Trophoblast cell (in vitro differentiated cells and primary cell): ENCODE results near the gene WHAMM.
"Not testable (repeated sequence)": the region's sequence is repeated elsewhere in the genome, so short reads cannot be mapped to it uniquely, and the experiment has no call there.

ENCODE experiments used
- DNase-seq, 2 donors: peaks; one replicate each; pipeline ENCODE4 v3.0.0-alpha.2; 2016
- H2AFZ ChIP-seq: 2 replicates; pipeline ENCODE4 v1.6.1; 2013; ENCODE audit warnings: low read length, moderate library complexity, mild to moderate bottlenecking; ENCODE audit not compliant: insufficient read depth, poor library complexity
- H2AK5ac ChIP-seq: 2 replicates; pipeline ENCODE4 v1.6.1; 2013; ENCODE audit warnings: mild to moderate bottlenecking, low read length
- H2BK120ac ChIP-seq: 2 replicates; pipeline ENCODE4 v1.6.1; 2013; ENCODE audit warnings: low read length, mild to moderate bottlenecking, moderate library complexity; ENCODE audit not compliant: insufficient read depth, poor library complexity
- H2BK12ac ChIP-seq: 2 replicates; pipeline ENCODE4 v1.6.1; 2013; ENCODE audit warnings: mild to moderate bottlenecking, low read length, moderate library complexity
- H2BK5ac ChIP-seq: 2 replicates; pipeline ENCODE4 v1.6.1; 2013; ENCODE audit warnings: low read length, low read depth, moderate library complexity, mild to moderate bottlenecking; ENCODE audit not compliant: poor library complexity
- H3K14ac ChIP-seq: 2 replicates; pipeline ENCODE4 v1.6.1; 2013; ENCODE audit warnings: mild to moderate bottlenecking, low read length
- H3K18ac ChIP-seq: 2 replicates; pipeline ENCODE4 v1.6.1; 2013; ENCODE audit warnings: mild to moderate bottlenecking, low read length
- H3K23ac ChIP-seq: 2 replicates; pipeline ENCODE4 v1.6.1; 2013; ENCODE audit warnings: low read length
- H3K27ac ChIP-seq: 2 replicates; pipeline ENCODE4 v1.5.1; 2013; ENCODE audit warnings: low read depth, mild to moderate bottlenecking, inconsistent platforms, low read length, moderate library complexity
- H3K27me3 ChIP-seq: 2 replicates; pipeline ENCODE4 v1.6.1; 2013; ENCODE audit warnings: inconsistent platforms, mild to moderate bottlenecking, low read length, moderate library complexity; ENCODE audit not compliant: insufficient read depth
- H3K36me3 ChIP-seq, 2 experiments: 1 replicate in 1 of 2; 2 replicates in 1 of 2; pipeline ENCODE4 v1.6.1; 2013; ENCODE audit warnings: low read length in 2 of 2, mild to moderate bottlenecking in 2 of 2, moderate library complexity in 1 of 2; ENCODE audit not compliant: insufficient read depth in 2 of 2, control insufficient read depth in 1 of 2
- H3K4ac ChIP-seq: 2 replicates; pipeline ENCODE4 v1.6.1; 2013; ENCODE audit warnings: low read depth, mild to moderate bottlenecking, low read length, moderate library complexity
- H3K4me1 ChIP-seq, 2 experiments: 1 replicate in 1 of 2; 2 replicates in 1 of 2; pipeline ENCODE4 v1.6.1; 2013; ENCODE audit warnings: low read length in 2 of 2, mild to moderate bottlenecking in 2 of 2, moderate library complexity in 1 of 2; ENCODE audit not compliant: insufficient read depth in 2 of 2, control insufficient read depth in 1 of 2
- H3K4me2 ChIP-seq: 2 replicates; pipeline ENCODE4 v1.6.1; 2013; ENCODE audit warnings: inconsistent platforms, mild to moderate bottlenecking, low read length, moderate library complexity
- H3K4me3 ChIP-seq: 2 replicates; pipeline ENCODE4 v1.5.1; 2013; ENCODE audit warnings: mild to moderate bottlenecking, low read depth, low read length, inconsistent platforms
- H3K79me1 ChIP-seq: one replicate; pipeline ENCODE4 v1.6.1; 2013; ENCODE audit warnings: low read length
- H3K79me2 ChIP-seq: 2 replicates; pipeline ENCODE4 v1.6.1; 2013; ENCODE audit warnings: low read length, mild to moderate bottlenecking; ENCODE audit not compliant: control insufficient read depth, insufficient read depth, poor library complexity
- H3K9ac ChIP-seq: 2 replicates; pipeline ENCODE4 v1.6.1; 2013; ENCODE audit warnings: mild to moderate bottlenecking, low read length
- H3K9me3 ChIP-seq: 2 replicates; pipeline ENCODE4 v1.6.1; 2013; ENCODE audit warnings: low read depth, mild to moderate bottlenecking, control low read depth, inconsistent platforms, low read length; ENCODE audit not compliant: insufficient read depth
- H4K12ac ChIP-seq: 2 replicates; pipeline ENCODE4 v1.6.1; 2013; ENCODE audit warnings: low read depth, mild to moderate bottlenecking, low read length, moderate library complexity
- H4K8ac ChIP-seq: 2 replicates; pipeline ENCODE4 v1.6.1; 2013; ENCODE audit warnings: low read depth, mild to moderate bottlenecking, low read length, moderate library complexity
- H4K91ac ChIP-seq: one replicate; pipeline ENCODE4 v1.6.1; 2013; ENCODE audit warnings: low read depth, mild to moderate bottlenecking, low read length, moderate library complexity
- WGBS: extraction: QIAGEN DNeasy Blood & Tissue Kit; methylation state at CpG from one replicate; pipeline ENCODE4 v1.1.7; 2013; ENCODE audit warnings: missing lambda C conversion rate; ENCODE audit not compliant: insufficient read length, insufficient coverage; ENCODE audit errors: extremely low coverage; 5-methylcytosine and 5-hydroxymethylcytosine counted together

Gene WHAMM

DNA sequence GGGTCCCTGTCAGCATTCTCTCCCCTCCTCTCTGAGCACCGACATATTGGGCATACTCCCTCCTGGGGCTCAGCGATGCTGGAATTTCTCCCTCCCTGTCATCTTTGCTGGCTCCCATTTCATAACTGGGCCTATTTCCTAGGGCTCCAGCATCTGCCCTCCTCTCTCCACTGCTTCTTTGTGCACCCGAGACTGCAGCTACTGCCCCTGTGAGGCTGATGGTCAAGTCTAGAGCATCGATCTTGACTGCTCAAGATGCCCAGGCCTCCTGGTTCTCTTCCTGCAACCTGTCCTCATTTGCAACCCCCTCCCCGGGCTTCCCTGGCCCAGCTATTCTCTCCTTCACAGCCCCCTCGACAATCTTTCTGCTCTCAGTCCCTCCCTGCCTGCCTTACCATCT is 53.5 kb downstream of the WHAMM start:
- Histone ChIP-seq H3K14ac (no peak overlapping the region), H3K79me2 (no peaks in the 10 kb centered on the region), H3K79me1 (no peaks in the 10 kb centered on the region), H3K23ac (no peak overlapping the region), H2AK5ac (no peak overlapping the region), H2AFZ (no peak overlapping the region), H3K4me2 (no peak overlapping the region), H3K9ac (no peak overlapping the region), H3K9me3 (no peaks in the 10 kb centered on the region), H3K4me3 (no peak overlapping the region), H3K4ac (no peak overlapping the region), H3K36me3 (no peaks in the 10 kb centered on the region), H4K91ac (no peak overlapping the region), H4K8ac (no peak overlapping the region), H3K18ac (no peak overlapping the region), H2BK5ac (no peak overlapping the region), H3K4me1 (no peaks in the 10 kb centered on the region), H2BK12ac (no peak overlapping the region), H4K12ac (no peak overlapping the region), H2BK120ac (no peak overlapping the region), H3K27me3 (no peaks in the 10 kb centered on the region), H3K27ac (no peak overlapping the region)
- WGBS = no CpG with 5 or more reads among the region's 6 CpGs
- no peak for DNase-seq

DNA sequence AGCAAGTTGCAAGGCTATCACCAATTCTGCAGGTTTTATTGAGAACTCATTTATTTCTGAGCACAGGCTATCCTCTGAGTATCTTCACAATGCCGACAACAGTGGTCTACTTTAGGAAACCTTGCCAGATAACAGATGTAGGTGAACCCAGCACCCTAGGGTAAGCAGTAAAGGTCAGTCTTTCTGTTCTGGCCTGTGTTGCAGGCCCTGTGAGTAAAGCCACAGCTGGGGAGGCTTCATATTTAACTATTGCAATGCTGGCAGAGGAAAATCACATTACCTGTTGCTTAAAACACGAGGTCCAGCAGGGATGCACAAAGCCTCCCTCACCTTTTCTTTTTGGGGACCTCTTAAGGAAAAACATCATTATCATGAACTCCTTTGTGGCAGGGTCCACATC is 55.5 kb downstream of the WHAMM start:
- Histone ChIP-seq H3K4me1 (no peaks in the 10 kb centered on the region), H3K36me3 (no peaks in the 10 kb centered on the region), H3K79me1 (no peaks in the 10 kb centered on the region), H4K91ac (no peak overlapping the region), H3K4ac (no peak overlapping the region), H3K4me3 (no peak overlapping the region), H3K23ac (no peak overlapping the region), H3K9me3 (no peaks in the 10 kb centered on the region), H2BK12ac (no peak overlapping the region), H2BK120ac (no peak overlapping the region), H3K18ac (no peak overlapping the region), H3K4me2 (no peak overlapping the region), H2AFZ (no peak overlapping the region), H3K14ac (no peak overlapping the region), H4K12ac (no peak overlapping the region), H3K27me3 (no peaks in the 10 kb centered on the region), H4K8ac (no peak overlapping the region), H2BK5ac (no peak overlapping the region), H3K27ac (no peak overlapping the region), H3K79me2 (no peaks in the 10 kb centered on the region), H2AK5ac (no peak overlapping the region), H3K9ac (no peak overlapping the region)
- no peak for DNase-seq
- no CpG with 5 or more reads among the region's 2 CpGs for WGBS

DNA sequence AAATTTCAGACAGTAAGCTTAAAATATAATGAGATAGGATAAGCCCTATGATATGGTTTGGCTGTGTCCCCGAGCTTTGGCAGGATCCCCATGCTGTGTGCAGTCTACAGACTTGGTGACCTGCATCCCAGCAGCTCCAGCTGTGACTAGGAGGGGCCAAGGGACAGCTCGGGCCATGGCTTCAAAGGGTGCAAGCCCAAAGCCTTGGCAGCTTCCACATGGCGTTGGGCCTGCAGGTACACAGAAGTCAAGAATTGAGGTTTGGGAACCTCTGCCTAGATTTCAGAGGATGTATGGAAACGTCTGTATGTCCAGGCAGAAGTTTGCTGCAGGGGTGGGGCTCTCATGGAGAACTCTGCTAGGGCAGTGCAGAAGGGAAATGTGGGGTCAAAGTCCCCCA is 56.2 kb downstream of the WHAMM start:
- H3K23ac ChIP-seq, H2BK5ac ChIP-seq, H3K4me3 ChIP-seq, H2AK5ac ChIP-seq, H3K79me2 ChIP-seq, H3K79me1 ChIP-seq, H3K4ac ChIP-seq, H4K91ac ChIP-seq, H2BK12ac ChIP-seq, H3K14ac ChIP-seq, H2BK120ac ChIP-seq, H4K12ac ChIP-seq, H2AFZ ChIP-seq, H3K4me2 ChIP-seq, H3K4me1 ChIP-seq, H3K36me3 ChIP-seq, H3K27me3 ChIP-seq, H3K9ac ChIP-seq, H4K8ac ChIP-seq, H3K27ac ChIP-seq, H3K9me3 ChIP-seq, H3K18ac ChIP-seq, DNase-seq: not testable (repeated sequence)
- WGBS = no CpG with 5 or more reads among the region's 4 CpGs

DNA sequence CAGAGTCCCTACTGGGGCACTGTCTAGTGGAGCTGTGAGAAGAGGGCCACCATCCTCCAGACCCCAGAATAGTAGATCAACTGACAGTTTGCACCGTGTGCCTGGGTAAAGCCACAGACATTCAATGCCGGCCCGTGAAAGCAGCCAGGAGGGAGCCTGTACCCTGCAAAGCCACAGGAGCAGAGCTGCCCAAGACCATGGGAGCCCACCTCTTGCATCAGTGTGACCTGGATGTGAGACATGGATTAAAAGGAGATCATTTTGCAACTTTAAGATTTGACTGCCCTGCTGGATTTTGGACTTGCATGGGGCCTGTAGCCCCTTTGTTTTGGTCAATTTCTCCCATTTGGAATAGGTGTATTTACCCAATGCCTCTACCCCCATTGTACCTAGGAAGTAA is 56.6 kb downstream of the WHAMM start:
- not testable (repeated sequence) for H4K12ac ChIP-seq, H2BK120ac ChIP-seq, H3K9me3 ChIP-seq, H3K14ac ChIP-seq, H3K18ac ChIP-seq, H3K4me2 ChIP-seq, H3K79me2 ChIP-seq, H4K91ac ChIP-seq, H3K27me3 ChIP-seq, H2AFZ ChIP-seq, H3K4ac ChIP-seq, H3K79me1 ChIP-seq, H3K27ac ChIP-seq, H2BK5ac ChIP-seq, H3K4me3 ChIP-seq, H2BK12ac ChIP-seq, H3K9ac ChIP-seq, H3K4me1 ChIP-seq, H4K8ac ChIP-seq, H2AK5ac ChIP-seq, DNase-seq, H3K36me3 ChIP-seq, H3K23ac ChIP-seq
- WGBS = no CpG with 5 or more reads among the region's 3 CpGs
